T-helper 22 cell (primary cell): ENCODE results near the gene SPNS3.

Experiments used
- DNase-seq: peaks from one replicate; pipeline ENCODE4 v3.0.0-alpha.2; 2020; ENCODE audit warnings: low read depth

The SPNS3 gene

GRCh38 chr17:4490109-4490591 is 56.4 kb downstream of the SPNS3 start:
- DNase-seq, result no peak

DNA sequence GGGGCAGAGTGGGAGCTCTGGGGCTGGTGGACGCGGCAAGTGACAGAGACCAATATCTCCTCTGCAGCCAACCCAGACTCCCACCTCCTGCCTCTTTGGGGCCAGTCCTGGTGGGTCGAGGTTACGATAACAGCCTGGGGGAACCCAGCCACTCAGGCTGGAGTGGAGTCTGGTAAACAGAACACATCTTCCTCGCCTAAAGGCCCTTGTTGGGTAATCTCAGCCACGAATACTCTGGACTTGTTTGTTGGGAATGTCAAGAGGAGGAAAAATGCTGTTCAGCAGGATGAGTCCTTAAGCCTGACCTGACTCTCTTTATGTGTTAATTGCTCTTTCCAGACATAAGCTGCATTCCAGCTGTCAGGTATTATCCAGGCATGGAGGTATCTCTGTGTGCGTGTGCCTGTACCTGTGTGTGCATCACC is 56.9 kb downstream of the SPNS3 start:
- no peak for DNase-seq

- DNase-seq, result no peak
These were observed 59.2 kb downstream of the SPNS3 start for GRCh38 chr17:4492721-4493561.

GRCh38 chr17:4497101-4497824 is 63.5 kb downstream of the SPNS3 start:
- no peak for DNase-seq

DNA sequence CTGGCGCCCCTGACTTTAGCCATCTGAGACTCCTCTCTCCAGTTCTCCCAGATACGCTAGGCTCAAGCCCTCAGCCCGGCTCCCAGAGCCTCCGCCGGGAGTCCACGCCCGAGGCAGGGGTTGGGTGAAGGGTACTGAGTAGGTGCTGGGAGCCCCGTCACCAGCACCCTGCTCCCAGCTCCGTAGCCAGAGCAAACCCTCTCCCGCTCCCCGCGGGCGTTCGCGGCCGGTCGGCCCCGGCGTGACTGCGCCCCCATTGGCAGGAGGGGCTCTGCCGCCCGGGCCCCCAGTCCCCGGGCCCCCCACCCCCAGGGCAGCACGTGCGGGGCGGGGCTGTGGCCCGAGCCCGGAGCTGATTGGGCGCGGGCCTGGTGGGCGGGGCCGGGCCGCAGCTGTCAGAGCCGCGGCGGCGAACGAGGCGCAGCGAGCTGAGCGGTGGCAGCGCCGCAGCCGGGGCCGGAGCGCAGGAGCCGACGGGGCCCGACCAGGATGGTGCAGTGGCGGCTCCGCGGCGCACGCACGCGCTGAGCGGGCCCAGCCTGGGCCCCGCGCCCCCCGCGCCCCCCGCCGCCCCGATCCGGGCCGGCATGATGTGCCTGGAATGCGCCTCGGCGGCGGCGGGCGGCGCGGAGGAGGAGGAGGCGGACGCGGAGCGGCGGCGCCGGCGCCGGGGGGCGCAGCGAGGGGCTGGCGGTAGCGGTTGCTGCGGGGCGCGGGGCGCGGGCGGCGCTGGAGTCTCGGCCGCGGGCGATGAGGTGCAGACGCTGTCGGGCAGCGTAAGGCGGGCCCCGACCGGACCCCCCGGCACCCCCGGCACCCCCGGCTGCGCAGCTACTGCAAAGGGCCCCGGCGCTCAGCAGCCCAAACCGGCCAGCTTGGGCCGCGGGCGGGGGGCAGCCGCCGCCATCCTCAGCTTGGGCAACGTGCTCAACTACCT is 65.0 kb downstream of the SPNS3 start, which contains the start of gene SPNS2:
TSS of gene SPNS2 (plus strand) at position 421 of the 937 bp plus-strand sequence. CDS start at position 588, 167 bp downstream.
- peak; percentile 34 for DNase-seq

- no peak for DNase-seq
These were observed 65.9 kb downstream of the SPNS3 start for GRCh38 chr17:4499431-4500190.

GRCh38 chr17:4500191-4500571 is 66.4 kb downstream of the SPNS3 start:
- DNase-seq, result no peak

DNA sequence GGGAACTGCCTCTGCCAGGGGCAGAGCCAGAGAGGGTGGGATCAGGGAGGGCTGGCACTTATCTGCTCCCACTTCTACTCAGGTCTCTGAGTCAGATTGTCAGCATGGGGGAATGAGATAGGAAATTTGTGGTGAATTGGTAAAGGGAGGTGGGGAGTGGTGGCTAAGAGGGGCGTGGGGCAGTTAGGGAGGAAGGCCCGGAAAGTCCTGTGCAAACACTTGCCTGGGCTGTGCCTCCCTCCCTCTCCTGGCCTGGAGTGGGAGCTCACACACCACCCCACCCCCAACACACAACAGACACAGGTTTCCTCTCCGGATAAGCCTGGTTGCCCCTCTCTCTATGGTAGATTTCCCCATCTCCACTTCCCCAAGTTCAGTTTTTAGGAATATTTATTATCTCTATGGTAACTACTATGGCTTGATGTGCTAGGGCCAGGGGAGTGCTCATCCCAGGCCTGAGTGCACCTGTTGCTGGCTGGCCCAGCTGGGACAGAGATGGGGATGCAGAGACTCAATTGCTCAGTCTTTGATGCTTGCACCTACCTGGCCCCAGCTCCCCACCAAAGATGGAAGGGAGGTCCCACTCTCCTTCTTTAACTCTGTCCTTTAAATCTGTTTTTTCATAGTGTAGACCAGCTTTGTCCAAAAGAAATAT is 67.7 kb downstream of the SPNS3 start:
- no peak for DNase-seq

DNA sequence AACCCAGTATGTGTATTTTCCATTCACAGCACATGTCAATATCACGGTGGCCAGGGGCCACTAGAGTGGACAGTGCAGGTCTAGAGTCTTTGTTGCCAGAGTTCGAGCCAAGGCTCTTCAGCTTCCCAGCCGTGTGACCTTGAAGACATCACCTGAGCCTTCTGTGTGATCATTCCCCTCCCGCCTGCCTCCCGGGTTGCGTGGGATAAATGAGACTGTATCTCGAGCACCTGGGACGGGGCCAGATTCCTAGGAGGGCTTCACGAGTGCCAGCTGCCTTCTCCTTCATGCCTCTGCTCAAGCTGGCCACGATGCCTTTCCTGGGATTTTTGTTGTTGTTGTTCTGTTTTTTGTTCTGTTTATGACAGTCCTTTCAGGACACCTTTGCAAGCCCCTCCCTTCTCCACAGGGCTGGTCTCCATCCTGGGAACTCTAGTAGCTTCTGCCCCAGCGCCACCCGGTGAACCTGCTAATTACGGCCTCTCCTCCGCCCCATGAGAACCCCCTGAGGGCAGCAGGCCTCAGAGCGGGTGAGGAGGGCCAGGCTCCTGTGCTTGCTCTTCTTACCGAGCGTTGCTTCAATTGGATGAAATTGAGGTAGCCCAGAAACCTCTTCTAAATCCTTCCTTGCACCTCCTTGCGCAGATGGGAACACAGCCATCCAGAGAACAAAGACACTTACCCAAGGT is 68.9 kb downstream of the SPNS3 start:
- DNase-seq, result no peak

- DNase-seq, result no peak
These were observed 69.7 kb downstream of the SPNS3 start for GRCh38 chr17:4503283-4504025.

GRCh38 chr17:4504188-4504587 is 70.4 kb downstream of the SPNS3 start:
- DNase-seq, result no peak

GRCh38 chr17:4505187-4505586 is 71.4 kb downstream of the SPNS3 start:
- no peak for DNase-seq

GRCh38 chr17:4506175-4506813 is 72.6 kb downstream of the SPNS3 start:
- no peak for DNase-seq

DNA sequence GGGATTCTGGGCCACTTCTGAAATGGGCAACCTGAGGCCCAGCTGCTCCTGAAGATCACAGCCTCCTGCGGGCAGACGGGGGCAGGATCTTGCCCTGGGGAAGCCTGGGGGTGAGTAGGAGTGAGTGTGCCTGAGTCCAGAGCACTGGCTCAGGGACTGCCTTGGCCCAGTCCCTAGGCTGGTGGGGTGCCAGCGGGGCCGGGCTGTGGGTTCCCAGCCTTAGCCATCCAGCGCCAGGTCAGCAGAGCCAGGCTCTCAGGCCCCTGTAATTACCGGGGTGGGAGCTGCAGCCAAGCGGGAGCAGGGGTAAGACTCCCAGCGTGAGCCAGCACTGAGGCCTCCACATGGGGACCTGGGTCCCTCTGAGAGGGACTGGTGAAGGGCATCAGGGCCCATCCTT is 73.2 kb downstream of the SPNS3 start:
- no peak for DNase-seq

- DNase-seq, result no peak
These were observed 73.8 kb downstream of the SPNS3 start for GRCh38 chr17:4507361-4508111.

GRCh38 chr17:4508207-4508606 is 74.5 kb downstream of the SPNS3 start:
- no peak for DNase-seq

- DNase-seq, result no peak
These were observed 75.7 kb downstream of the SPNS3 start for GRCh38 chr17:4509401-4509800.
